ENCODE measurements around the gene RNF26.

The RNF26 gene

GRCh38 chr11:119335655-119336543 lies 1.6 kb downstream of the RNF26 start:
- DNase-seq (ENCODE audit: low read depth), result no peak
- H3K4me3 ChIP-seq (ENCODE audit: low read length), result peak overlapping the region; percentile 98
- TF ChIP-seq CTCF (conservative IDR thresholded peaks at IDR 0.05; ENCODE audit: low read length), result no peak

- DNase-seq (ENCODE audit: low read depth), result no peak
- no peak overlapping the region for H3K4me3 ChIP-seq (ENCODE audit: low read length)
- no peak for TF ChIP-seq CTCF (conservative IDR thresholded peaks at IDR 0.05; ENCODE audit: low read length)
These were observed 2.6 kb downstream of the RNF26 start for GRCh38 chr11:119336744-119337469.

- DNase-seq (ENCODE audit: low read depth), result peak; percentile 47
These were observed 3.4 kb downstream of the RNF26 start for GRCh38 chr11:119337581-119338317.

GRCh38 chr11:119338318-119338890 lies 4.1 kb downstream of the RNF26 start:
- peak overlapping the region; percentile 31 for H3K4me3 ChIP-seq (ENCODE audit: low read length)
- TF ChIP-seq CTCF (conservative IDR thresholded peaks at IDR 0.05; ENCODE audit: low read length), result peak; percentile 81
- DNase-seq (ENCODE audit: low read depth), result peak; percentile 63

More at GRCh38 chr11:119337581-119338317, 3.4 kb downstream of the RNF26 start:
- no peak for TF ChIP-seq CTCF (conservative IDR thresholded peaks at IDR 0.05; ENCODE audit: low read length)
- peak overlapping the region; percentile 31 for H3K4me3 ChIP-seq (ENCODE audit: low read length)

GRCh38 chr11:119338965-119339588 lies 4.8 kb downstream of the RNF26 start:
- H3K4me3 ChIP-seq (ENCODE audit: low read length), result peak overlapping the region; percentile 71
- TF ChIP-seq CTCF (conservative IDR thresholded peaks at IDR 0.05; ENCODE audit: low read length), result no peak
- no peak for DNase-seq (ENCODE audit: low read depth)

- peak overlapping the region; percentile 71 for H3K4me3 ChIP-seq (ENCODE audit: low read length)
- peak; percentile 61 for TF ChIP-seq CTCF (conservative IDR thresholded peaks at IDR 0.05; ENCODE audit: low read length)
- DNase-seq (ENCODE audit: low read depth), result peak; percentile 62
These were observed 5.4 kb downstream of the RNF26 start for GRCh38 chr11:119339589-119340334.
